HG03045 (cell line): Measurements from ENCODE around the gene GALNT18.

Experiments used
- ATAC-seq: cut with Tn5 transposase; IDR thresholded peaks from one replicate; pipeline ENCODE4 v1.9.1; 2021; ENCODE audit warnings: mild to moderate bottlenecking, moderate library complexity; ENCODE audit not compliant: unreplicated experiment

Gene GALNT18

GRCh38 chr11:11394241-11394640, 227.6 kb downstream of the GALNT18 start:
- ATAC-seq: no peak

DNA sequence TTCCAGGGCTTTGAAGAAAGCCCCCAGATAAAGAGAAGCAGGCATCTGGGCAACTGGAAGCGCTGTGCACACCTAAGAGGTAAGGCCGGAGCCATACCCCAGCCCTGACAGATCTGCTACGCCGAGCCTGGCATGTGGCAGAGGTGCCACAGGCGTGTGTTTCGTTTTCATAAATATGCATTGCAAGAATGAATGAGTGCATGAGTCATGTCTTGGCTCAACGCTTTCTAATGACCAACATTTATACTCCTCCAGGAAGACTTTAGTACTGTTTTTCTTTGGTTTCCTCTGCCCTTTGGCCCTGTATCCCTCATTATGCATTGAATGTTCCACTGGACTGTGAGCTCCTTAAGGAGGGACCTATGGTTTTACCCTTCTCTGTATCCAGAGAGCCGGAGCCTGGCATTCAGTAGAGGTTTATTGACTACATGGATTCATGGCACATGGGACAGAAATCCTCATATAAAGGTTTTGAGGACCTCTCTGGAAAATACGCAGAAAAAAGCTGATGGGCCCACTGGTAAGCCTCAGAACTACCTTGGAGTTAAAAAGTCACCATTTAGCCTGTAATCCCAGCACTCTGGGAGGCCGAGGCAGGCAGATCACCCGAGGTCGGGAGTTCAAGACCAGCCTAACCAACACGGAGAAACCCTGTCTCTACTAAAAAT, 229.9 kb downstream of the GALNT18 start:
- no peak for ATAC-seq

DNA sequence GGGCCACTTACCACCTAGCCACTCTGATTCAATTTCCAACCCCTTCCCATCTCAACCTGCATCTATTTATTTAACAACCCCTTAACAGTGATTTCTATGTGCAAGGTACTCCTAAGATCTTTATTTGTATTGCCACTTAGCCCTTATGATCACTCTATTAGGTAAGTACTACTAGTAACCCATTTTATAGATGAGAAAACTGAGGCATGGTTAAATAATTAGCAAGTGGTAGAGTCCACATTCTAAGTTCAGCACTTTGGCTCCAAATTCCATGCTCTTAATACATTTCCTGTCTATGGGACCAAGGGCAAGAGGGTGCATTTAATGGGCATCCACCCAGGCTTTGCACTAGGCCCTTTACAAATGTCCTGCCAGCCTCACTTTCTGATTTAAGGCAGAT, 230.6 kb downstream of the GALNT18 start:
- ATAC-seq: no peak

GRCh38 chr11:11390068-11390771, 231.6 kb downstream of the GALNT18 start:
- no peak for ATAC-seq

GRCh38 chr11:11389238-11389637, 232.6 kb downstream of the GALNT18 start:
- ATAC-seq: no peak

DNA sequence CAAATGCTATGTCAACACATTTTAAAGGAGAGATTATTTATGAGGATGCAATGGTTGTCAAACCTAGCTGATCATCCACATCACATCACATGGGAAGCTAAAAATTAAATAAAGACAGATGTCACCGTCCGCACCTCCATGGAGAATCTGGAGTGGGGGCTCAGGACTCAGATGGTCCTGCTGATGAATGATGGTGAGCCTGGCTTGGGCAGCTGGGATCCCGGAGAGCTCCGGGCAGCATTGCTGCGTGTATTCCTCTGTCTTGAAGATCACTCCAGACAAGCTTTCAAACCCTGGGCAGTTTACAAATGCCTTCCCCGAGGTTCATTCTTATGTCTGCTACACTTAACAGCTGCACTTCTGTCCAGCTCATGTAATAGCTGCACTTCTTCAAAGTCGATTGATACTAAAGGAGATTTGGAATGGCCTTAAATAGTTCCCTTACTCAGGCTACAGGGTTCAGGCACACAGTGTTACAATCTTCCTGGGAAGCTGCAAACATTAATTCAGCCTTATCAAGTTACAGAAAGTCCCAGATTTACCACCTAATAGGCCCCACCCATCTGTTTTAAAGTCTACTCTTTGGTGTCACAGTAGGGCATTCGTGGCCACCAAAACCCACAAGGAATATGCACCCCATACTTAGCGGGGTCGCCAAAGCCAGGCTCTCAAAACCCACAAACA, 234.0 kb downstream of the GALNT18 start:
- no peak for ATAC-seq

GRCh38 chr11:11387207-11387606, 234.6 kb downstream of the GALNT18 start:
- ATAC-seq: no peak

DNA sequence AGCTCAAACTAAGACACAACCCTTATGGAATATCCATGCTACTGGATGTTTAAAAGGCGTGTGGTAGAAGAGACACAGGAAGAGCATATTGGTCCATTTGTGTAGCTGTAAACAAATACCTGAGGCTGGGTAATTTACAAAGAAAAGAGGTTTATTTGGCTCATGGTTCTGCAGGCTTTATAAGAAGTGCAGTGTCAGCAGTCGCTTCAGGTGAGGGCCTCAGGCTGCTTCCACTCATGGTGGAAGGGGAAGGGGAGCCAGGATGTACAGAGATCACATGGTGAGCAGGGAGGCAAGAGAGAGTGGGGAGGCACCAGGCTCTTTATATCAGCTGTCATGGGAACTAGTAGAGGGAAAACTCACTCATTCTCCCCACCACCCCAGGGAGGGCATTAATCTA, 237.0 kb downstream of the GALNT18 start:
- no peak for ATAC-seq

- ATAC-seq: no peak
These were observed 237.8 kb downstream of the GALNT18 start for GRCh38 chr11:11383995-11384394.

DNA sequence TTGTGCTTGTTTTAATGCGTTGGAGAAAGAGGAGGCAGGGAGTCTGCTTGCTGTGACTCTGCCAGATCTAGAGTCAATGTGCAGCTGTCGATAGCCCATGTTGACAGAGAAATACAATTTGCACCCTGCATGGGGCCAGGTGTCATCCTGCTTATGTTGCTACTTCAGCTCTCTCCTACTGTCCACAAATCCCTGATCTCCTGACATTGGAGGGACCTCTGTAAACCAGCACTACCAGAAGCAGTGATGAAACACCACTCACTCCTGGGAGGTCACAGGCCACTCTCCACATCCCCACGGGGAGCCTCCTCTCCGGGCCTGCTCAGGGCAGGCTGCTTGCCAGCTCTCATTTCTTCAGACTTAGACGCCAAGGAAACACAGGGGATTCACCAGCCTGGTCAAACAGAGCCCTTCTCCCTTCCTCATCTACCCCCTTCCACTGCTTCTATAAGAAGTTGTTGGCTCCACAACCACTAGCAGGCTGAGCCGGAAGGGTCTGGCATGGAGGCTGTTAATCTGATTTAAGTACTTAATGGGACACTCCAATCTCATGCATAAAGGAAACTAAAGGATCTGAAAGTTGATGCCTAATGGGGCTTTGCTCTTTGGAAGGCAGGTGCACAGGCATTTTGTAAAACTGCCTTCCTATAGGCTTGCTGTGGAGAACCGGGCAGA, 238.8 kb downstream of the GALNT18 start:
- no peak for ATAC-seq

GRCh38 chr11:11381471-11382105, 240.2 kb downstream of the GALNT18 start:
- no peak for ATAC-seq

GRCh38 chr11:11380883-11381282, 240.9 kb downstream of the GALNT18 start:
- ATAC-seq: no peak

DNA sequence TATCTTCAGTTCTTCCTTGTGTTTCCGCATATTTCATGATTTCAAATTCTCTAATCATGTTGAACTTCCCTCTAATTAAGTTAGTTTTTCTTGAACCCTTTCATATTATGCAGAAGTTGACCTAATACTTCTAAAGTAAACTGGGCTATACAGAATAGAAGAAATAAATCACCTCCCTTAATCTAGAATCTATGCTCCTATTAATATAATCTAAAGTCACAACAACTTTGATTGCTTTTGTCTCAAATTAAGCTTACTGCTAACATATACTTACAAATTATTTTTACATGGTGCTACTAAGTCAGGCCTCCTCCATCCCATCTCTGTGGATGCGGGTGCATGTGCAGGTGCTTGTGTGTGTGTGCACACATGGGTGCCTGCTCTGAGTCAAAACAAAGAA, 241.5 kb downstream of the GALNT18 start:
- ATAC-seq: no peak

- no peak for ATAC-seq
These were observed 242.1 kb downstream of the GALNT18 start for GRCh38 chr11:11379661-11380060.

- no peak for ATAC-seq
These were observed 243.4 kb downstream of the GALNT18 start for GRCh38 chr11:11378184-11378940.

DNA sequence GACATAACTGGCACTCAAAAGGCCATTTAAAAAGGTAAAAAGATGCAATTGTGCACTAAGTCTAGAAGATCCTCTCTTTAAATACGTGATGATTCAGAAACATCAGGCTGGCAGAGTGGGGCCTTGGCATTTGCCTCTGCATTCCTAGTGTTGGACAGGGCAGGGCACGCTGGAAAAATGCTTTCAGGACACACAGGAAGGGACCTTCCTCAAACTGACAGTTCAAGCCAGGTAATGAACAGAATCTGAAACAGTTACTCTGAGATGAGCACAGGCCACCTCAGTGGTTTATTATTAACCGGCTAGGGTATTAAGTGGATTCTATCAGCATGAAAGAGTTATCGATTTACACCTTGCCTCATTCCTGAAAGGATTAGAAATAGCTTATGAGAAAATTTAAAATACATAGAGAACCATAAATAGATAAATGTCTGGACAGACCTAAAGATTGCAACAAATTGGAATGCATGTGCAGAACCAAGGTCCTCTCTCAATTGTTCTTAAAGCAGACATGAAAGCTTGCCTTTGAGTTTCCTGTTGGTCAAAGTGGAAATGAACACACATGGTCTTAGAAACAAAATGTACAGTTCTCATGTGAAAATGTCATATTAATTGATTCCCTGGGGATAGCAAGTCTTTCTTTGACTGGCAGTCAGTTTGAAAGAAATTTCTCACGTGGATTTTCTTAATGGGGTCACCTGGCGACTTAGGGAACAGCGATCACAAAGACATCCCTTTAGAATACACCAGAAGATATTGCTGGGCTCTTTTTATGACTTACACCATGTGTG, 247.3 kb downstream of the GALNT18 start:
- no peak for ATAC-seq

- no peak for ATAC-seq
These were observed 247.9 kb downstream of the GALNT18 start for GRCh38 chr11:11373934-11374333.

- ATAC-seq: no peak
These were observed 249.3 kb downstream of the GALNT18 start for GRCh38 chr11:11372461-11372860.

DNA sequence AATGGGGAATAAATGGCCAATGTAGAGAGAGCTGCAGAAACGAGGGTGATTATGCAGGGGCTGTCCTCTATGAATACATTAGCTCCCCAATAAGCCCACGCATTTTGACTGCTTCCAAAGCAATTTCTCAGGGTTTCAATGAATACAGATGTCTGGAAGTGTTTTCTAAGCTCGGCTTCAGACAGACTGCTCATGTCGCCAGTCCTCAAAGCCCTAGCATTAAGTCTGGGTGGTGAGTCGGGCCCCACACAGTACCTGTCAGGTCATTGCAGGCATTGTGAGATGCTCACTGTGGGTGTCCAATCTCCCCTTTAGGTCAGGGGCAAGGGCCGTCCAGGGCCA, 250.9 kb downstream of the GALNT18 start:
- ATAC-seq: no peak
